CD4-positive, alpha-beta T cell treated with Interleukin-15 for 4 hours (primary cell): Measurements from ENCODE around the gene COTL1.
"Not testable (repeated sequence)": the region's sequence is repeated elsewhere in the genome, so short reads cannot be mapped to it uniquely, and the experiment has no call there.

Experiments used
- DNase-seq: peaks from one replicate; pipeline ENCODE4 v3.0.0-alpha.2; 2020; ENCODE audit warnings: low spot score

Gene COTL1

DNA sequence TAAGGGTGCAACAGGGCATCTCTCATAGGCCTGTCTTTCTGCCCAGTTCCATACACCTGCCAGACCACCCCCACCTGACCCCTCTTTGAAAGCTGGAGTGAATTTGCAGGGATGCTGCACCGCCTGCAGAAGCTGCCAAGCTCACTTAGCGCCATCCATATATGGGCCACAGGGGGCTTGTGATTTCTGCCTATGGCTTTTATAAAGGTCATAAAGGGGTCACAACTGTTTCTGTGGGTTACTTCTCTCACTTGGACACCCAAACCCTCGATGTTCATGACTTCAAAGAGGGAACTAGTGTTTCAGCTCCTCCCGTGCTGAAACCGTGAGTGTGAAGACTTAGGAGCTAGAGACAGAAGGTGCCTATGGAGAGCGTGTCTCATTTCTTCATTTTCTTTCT is 89.6 kb downstream of the COTL1 start:
- no peak for DNase-seq

DNA sequence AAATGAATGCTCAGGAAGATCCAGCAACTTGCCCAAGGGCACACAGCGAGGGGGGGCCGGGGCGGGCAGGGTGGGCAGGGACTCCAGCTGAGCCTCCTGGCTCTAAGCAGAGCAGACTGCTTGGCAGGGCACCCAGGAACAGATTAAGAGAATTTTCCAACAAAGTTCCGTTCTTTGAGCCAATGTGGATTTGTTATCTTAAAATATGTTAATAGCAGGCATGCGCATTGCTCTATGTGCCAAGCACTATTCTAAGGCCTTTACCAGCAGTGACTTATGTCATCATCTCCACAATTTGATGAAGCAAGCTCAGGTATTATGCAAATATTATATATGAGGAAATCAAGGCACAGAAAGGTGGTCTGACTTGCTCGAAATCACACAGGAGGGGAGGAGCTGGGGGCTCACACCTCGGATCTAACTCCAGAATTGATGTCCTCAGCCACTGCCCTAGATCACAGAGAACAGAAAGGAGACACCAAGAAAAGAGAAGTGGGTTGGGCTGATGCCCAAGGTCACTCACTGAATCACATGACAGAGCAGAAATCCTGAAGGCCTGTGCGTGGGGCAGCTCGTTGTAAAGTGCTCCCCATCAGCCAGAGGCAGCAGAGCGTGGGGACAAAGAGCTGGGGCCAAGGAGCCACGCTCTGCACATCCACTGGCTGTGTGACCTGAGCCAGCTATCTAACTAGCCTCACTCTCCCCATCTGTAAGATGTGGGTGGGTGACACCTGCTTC is 90.2 kb downstream of the COTL1 start:
- DNase-seq, result no peak

DNA sequence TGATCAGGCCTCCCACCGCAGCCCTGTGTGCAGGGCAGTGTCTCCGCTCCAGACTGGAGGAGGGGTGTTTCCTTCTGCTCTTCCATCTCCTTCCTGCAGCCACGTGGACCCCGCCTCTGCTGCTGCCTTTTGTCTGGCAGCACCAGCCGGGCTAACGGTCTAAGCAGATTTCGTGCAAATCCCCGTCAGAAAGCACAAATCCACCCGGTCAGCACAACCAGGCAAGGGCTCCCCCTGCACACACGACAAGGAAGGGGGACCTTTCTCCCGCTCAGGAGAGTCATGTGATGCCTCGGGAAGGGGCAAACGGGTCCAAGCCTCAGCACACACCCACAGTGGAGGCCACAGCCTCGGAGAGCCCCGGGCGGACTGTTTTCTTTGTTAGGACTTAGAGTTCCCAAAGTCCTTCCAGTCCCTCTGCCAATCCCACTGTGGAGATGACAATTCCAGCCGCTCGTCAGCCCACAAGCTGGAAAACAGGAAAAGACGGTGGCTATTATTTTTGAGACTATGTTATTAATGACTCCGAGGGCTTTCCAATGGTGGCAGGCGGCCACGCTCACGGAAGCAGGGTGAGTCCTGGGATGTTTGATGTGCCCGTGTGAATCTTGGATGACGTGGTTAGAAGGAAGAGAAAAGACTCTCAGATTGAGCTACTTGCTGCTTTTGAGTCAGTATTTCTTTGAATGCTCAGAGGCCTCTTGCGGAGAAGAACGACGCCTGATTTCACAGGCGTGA is 90.9 kb downstream of the COTL1 start:
- no peak for DNase-seq

DNA sequence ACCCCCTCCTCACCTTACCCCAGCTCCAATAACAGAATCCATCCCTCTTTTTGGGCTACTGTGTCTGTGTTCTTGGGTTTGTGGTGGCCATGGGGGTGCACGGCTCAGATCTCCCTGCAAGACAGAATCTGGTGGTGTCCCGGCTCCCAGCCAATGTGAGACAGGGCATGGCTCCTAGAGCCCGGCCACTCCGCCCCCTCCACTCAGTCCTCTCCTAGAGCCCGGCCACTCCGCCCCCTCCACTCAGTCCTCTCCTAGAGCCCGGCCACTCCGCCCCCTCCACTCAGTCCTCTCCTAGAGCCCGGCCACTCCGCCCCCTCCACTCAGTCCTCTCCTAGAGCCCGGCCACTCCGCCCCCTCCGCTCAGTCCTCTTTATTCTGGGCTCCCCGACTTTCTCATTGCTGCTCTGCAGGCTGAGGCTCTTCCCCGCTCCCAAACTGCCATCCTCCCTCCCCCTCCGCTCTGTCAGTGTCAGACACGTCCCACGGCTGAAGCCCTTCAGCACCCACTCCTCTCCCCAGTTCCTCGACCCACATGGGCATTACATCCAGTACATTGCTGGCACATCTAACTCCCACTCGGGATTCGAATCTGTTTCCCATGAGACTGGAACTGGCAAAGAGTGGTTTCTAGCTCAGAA is 92.8 kb downstream of the COTL1 start:
- DNase-seq, result not testable (repeated sequence)

DNA sequence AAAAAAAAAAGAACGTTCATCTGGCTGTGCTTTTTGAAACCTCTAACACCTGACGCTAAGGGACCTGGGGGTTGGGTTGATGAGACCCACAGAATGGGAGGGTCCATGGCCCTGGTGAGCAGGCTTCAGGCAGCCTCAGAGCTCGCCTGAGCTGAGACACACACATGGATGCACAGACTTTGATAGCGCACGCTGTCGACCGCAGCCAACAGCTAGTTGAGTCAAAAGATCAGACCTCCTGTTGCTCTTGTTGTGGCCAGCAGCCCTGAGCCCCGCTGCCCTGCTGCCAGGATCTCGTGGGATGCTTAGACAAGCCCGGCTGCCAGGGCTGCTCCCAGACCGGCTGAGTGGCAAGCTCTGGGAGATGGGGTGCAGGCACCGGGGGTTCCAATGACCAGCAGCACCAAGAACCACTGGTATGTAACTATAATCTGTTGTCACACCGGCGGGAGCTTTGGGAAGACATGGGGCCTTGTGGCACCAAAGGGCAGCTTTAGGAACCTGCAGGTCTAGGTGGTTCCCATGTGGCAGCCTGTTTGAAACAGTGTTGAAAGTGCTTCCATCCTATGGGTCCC is 93.4 kb downstream of the COTL1 start:
- DNase-seq, result no peak

DNA sequence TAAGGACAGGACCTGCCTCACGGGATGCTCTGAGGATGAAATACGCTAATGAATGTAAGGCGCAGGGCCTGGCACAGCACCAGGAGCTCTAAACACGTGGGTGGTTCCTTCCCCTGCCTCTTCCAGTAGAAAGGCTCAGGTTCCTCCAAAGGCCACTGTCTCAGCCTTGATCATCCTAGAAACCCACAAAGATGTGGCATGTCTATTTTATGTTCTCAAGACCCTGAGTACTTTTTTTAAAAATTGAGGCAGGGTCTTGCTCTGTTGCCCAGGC is 96.4 kb downstream of the COTL1 start:
- DNase-seq, result no peak

DNA sequence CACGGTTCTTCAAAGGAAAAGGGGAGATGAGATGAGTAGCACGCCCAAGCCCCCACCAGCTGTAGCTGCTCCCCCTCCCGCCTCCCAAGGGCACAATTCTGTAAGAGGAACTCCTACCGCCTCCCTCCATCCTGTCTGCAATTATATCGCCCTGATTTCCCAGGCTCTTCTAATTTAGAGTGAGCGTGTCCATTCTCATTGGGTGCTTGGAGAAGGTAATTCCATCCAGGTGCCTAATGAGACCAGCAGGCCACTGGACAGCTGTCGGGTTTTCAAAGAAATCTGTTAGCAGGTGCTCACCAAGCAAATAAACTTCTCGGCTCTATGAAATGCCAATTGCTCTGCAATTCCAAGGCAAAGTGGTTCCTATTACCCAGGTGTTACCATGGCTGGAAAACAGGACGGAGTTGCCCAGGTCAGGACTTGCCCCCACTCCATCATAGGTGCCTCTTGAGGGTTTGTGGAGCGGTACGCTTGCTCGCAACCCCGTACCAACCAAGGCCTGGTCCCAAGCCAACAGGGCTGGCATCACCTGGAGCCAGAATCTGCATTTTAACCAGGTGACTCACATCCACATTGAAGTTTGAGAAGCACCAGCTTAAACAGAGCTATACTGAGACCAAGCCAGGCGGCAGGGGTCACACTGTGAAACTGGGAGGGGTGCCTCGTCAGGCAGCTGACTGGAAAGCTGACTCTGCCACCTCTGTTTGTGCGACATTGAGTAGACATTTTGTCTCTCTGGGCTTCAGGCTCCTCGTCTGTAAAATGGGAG is 97.0 kb downstream of the COTL1 start:
- no peak for DNase-seq

DNA sequence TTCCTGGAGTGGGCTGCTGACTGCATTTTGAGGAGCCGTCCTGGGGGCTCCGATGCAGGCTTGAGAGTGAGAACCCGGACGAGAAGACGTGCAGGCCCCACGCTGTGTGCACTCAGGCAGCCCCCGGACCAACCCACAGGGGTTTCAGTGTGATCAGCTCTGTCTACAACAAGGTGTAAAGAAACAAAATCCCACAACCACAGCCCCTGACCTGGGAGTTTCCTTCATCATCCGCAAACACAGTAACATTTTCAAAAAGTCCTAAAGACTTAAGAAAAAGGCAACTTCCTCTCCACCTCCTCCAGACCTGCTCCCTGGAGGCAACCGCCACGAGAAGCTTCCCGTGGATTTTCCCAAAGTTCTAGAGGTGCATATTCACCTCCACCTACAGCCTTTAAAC is 98.0 kb downstream of the COTL1 start:
- DNase-seq, result no peak

DNA sequence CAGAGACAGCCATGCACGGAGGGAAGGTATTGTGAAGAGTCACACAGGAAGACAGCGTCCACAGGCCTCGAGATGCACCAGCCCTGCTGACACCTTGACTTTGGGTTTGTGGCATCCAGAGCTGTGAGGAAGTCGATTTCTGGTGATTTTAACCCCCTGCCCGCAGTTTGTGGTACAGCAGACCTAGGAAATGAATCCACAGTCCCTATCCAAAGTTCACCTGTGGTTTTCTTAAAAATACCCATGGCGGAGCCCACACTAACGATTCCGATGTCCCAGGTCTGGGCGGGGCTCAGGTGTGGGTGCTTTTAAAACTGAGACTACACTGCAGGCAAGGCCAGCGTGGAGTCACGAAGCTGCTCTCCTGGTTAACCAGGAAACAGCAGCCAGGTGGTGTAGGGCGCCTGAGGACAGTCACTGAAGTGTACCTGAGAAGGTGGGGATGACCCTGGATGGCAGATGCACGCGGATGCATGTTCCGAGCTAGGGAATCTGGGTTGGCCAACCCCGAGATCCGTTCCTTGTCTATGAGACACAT is 99.0 kb downstream of the COTL1 start:
- peak; percentile 67 for DNase-seq

DNA sequence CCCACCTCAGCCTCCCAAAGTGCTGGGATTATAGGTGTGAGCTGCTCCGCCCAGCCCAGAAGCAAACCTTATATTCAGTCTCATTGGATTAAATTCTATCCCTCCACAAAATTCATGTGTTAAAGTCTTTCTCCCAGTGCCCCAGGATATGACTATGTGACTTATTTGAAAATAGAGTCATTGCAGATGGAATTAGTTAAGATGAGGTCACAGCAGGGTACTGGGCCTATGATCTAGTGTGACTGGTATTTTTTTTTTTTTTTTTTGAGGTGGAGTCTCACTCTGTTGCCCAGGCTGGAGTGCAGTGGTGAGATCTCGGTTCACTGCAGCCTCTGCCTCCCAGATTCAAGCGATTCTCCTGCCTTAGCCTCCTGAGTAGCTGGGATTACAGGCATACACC is 99.7 kb downstream of the COTL1 start:
- DNase-seq, result not testable (repeated sequence)

DNA sequence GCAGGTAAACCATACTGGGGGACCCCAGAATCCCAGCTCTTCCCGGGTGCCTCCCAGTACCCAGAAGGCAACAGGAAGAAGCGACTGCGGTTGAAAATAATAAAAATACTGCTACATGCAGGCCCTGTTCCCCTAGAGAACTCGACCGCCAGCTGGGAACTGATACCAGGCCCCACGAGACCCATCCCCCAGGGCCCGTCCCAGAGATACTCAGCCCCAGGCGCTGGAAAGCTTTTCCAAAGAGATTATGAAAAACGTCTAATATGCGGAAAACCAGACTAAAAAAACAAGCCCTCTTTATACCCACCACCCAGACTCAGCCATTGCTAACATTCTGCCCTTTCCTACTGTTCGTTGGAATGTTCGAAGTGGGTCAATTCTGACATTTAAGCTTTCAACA is 100.5 kb downstream of the COTL1 start:
- DNase-seq, result no peak
